ENCODE measurements around the gene BAZ1A. TPM values are rescaled to one million over a fixed set of nuclear protein-coding genes. Genes with fewer than 3 reads are reported as not detected.

BAZ1A gene
- total RNA-seq, 2 experiments from 2014 or later = 47.4 to 49.4 TPM

DNA sequence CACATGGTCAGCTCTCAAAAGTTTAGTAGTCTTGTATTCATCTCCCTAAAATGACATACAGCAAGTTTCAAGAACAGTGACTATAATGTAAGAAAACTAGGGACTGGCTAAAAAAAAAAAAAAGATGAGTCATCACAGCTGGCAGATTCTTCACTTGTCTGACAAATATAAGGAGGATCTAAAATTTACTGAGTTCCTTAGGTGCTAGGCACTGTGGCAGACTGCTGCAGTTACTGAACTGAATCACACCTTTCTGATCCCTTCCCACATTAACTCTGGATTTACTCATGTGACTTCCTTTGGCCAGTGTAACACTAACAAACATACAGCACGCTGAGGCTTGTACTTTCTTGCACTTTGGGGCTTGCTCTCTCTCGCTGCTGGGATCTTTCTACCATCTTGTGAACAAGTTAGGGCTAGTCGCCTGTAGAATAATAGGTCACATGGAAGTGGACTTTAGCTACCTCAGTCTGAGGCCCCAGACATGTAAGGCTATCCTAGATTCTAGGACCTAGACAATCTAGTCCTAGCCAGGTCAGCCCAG is 32.1 kb downstream of the BAZ1A start:
- peaks cover 52% of the 10 kb centered on the region for H3K36me3 Mint-ChIP-seq (ENCODE audit: low read depth)
- TF ChIP-seq, protein P1, sequence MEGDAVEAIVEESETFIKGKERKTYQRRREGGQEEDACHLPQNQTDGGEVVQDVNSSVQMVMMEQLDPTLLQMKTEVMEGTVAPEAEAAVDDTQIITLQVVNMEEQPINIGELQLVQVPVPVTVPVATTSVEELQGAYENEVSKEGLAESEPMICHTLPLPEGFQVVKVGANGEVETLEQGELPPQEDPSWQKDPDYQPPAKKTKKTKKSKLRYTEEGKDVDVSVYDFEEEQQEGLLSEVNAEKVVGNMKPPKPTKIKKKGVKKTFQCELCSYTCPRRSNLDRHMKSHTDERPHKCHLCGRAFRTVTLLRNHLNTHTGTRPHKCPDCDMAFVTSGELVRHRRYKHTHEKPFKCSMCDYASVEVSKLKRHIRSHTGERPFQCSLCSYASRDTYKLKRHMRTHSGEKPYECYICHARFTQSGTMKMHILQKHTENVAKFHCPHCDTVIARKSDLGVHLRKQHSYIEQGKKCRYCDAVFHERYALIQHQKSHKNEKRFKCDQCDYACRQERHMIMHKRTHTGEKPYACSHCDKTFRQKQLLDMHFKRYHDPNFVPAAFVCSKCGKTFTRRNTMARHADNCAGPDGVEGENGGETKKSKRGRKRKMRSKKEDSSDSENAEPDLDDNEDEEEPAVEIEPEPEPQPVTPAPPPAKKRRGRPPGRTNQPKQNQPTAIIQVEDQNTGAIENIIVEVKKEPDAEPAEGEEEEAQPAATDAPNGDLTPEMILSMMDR (IDR thresholded peaks at IDR 0.05) = no peak
- no peaks in the 10 kb centered on the region for H3K9me3 Mint-ChIP-seq
- DNase-seq (peak; percentile 38), ATAC-seq (peak; percentile 94)
- ChIA-PET CTCF (interaction anchor here (0.6 to 0.8 kb wide), 2 partner anchors 25 to 35 kb away, joined by 3 read pairs; no protein-coding TSS in a partner anchor), POLR2A (interaction anchor here (0.8 to 1.0 kb wide), 3 partner anchors 12 to 32 kb away, joined by 3 to 5 read pairs (median 5); partner anchors contain the start of gene BAZ1A)
- H3K4me3 Mint-ChIP-seq = no peak overlapping the region
- peak overlapping the region; percentile 65 for H3K27ac Mint-ChIP-seq
- intact Hi-C loops (cut with micrococcal nuclease) = no loop called here
- H3K4me1 Mint-ChIP-seq (ENCODE audit: low read depth) = peaks cover 18% of the 10 kb centered on the region
- H3K27me3 Mint-ChIP-seq = no peaks in the 10 kb centered on the region

DNA sequence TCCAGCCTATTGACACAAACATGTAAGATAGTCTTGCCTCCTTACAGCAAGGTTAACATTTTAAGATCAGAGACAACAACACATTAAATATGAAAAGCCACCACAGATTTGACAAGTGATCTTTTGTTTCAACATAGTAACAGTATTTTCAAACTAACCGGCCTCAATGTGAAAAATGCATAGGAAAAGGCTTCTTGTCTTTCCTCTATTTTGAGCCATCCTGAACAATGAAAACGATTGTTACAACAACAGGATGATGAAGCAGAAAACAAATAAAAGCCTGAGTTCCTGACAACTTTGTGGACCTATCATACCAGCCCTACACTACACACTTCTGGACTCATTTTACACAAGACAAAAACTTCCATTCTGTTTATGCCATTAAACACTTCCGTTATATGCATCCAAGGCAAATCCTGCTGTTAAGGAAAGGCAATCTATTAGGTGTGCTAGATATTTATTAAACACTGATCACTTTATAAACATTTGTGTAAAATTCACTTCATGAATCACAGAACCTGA is 37.3 kb downstream of the BAZ1A start:
- intact Hi-C loops (cut with micrococcal nuclease) = no loop called here
- CTCF ChIA-PET = no interaction called here
- H3K9me3 Mint-ChIP-seq = no peaks in the 10 kb centered on the region
- ATAC-seq (no peak), DNase-seq (no peak)
- H3K27me3 Mint-ChIP-seq = no peaks in the 10 kb centered on the region
- H3K4me3 Mint-ChIP-seq = no peak overlapping the region
- H3K27ac Mint-ChIP-seq = no peak overlapping the region
- TF ChIP-seq, protein P1 (IDR thresholded peaks at IDR 0.05) = no peak
- H3K4me1 Mint-ChIP-seq (ENCODE audit: low read depth) = peaks cover 30% of the 10 kb centered on the region
- POLR2A ChIA-PET = no interaction called here
- peaks cover 32% of the 10 kb centered on the region for H3K36me3 Mint-ChIP-seq (ENCODE audit: low read depth)

DNA sequence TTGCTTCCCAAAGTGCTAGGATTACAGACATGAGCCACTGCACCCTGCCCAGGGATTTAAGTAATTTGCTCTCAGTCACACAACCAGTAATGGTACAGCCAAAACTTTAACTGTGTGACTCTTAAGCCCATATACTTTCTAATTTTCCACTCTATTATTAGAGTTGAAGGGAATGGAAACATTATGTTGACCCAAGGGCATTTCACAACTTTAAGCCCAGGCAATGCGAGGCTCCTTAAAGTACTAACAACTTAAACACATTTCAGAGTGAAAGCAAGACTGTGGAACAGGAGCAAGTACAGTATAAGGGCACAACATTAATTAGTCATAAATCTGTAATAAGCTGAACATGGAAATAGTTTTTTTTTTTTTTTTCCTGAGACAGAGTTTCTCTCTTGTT is 39.8 kb downstream of the BAZ1A start:
- Mint-ChIP-seq H3K9me3 (no peaks in the 10 kb centered on the region), H3K27me3 (no peaks in the 10 kb centered on the region), H3K36me3 (ENCODE audit: low read depth) (peaks cover 22% of the 10 kb centered on the region), H3K27ac (no peak overlapping the region), H3K4me1 (ENCODE audit: low read depth) (peaks cover 40% of the 10 kb centered on the region), H3K4me3 (no peak overlapping the region)
- ATAC-seq (no peak), DNase-seq (no peak)
- intact Hi-C loops (cut with micrococcal nuclease) = no loop called here
- POLR2A ChIA-PET = no interaction called here
- TF ChIP-seq, protein P1 (IDR thresholded peaks at IDR 0.05) = no peak
- CTCF ChIA-PET = interaction anchor here (1.8 kb wide), 1 partner anchor 17 kb away, joined by 4 read pairs; no protein-coding TSS in a partner anchor

DNA sequence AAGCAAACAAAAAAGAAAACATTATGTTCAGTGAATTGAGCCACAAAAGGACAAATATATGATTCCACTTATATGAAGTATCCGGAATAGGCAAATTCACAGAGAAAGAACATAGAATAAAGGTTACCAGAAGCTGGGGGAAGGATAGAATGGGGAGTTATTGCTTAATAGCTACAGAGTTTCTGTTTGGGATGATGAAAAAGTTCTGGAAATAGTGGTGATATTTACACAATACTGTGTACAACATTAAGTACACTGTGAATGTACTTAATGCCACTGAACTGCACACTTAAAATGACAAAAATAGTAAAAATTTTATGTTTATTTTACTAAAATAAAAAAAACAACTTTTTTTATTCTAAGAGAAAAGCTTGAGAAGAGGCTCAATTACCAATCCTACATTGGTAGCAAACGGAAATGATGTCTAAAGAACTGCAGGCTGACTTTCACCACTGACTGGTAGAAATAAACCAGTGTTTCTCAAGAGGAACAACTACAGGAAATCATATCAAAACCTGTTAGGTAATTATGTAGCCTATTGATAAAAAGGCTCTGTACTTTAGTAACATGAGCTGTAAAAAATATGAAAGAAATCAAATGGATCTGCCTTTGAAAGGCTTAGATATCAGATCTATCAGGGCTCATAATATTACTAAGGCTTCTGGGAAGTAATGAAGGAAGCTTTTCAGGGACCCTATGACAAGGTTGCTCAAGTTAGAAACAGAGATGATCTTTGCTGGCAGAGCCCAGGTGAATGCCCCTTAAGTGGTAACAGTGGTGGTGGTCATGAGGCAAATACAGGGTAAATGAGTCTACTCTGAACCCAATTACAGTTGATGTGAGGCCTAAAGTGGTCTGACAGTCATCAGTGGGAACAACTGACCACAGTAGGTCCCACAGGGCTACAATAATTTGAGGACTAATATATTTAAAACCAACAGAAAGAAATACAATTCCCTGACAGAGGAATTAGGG is 41.3 kb downstream of the BAZ1A start:
- Mint-ChIP-seq H3K36me3 (ENCODE audit: low read depth) (peaks cover 24% of the 10 kb centered on the region), H3K4me3 (no peak overlapping the region), H3K27ac (peak overlapping the region; percentile 53), H3K4me1 (ENCODE audit: low read depth) (peaks cover 48% of the 10 kb centered on the region), H3K9me3 (no peaks in the 10 kb centered on the region), H3K27me3 (no peaks in the 10 kb centered on the region)
- POLR2A ChIA-PET = interaction anchor here (1.0 kb wide), 1 partner anchor 20 kb away, joined by 5 read pairs; no protein-coding TSS in a partner anchor
- intact Hi-C loops (cut with micrococcal nuclease) = no loop called here
- DNase-seq = no peak
- no peak for ATAC-seq
- CTCF ChIA-PET = no interaction called here
- TF ChIP-seq, protein P1 (IDR thresholded peaks at IDR 0.05) = no peak

Data from activated CD8-positive, alpha-beta T cell treated with anti-CD3 and anti-CD28 coated beads for 36 hours (primary cell).